SU-DHL-6 (cell line): ENCODE measurements around the gene MYL2.

ENCODE experiments used
- H2AFZ ChIP-seq: fragments of 200-600 bp; sonication (generic); 2 replicates; pipeline ENCODE4 v1.6.1; 2014; ENCODE audit warnings: low read depth, mild to moderate bottlenecking, moderate library complexity, mixed read lengths, antibody characterized with exemption, low read length; ENCODE audit not compliant: severe bottlenecking
- H3F3A ChIP-seq: fragments of 200-600 bp; shearing (Covaris generic); 2 replicates; pipeline ENCODE4 v1.6.0; 2016; ENCODE audit warnings: antibody characterized with exemption, mild to moderate bottlenecking; ENCODE audit not compliant: insufficient read depth
- H3K27ac ChIP-seq: fragments of 200-600 bp; sonication (generic); 2 replicates; pipeline ENCODE4 v1.5.1; 2016; ENCODE audit warnings: low read depth, mild to moderate bottlenecking, low read length, moderate library complexity, mixed read lengths
- H3K27me3 ChIP-seq: fragments of 200-600 bp; sonication (generic), shearing (Covaris generic); 2 replicates; pipeline ENCODE4 v1.6.0; 2014; ENCODE audit warnings: mild to moderate bottlenecking, low read length
- H3K36me3 ChIP-seq: fragments of 200-600 bp; sonication (generic); 2 replicates; pipeline ENCODE4 v1.6.1; 2014; ENCODE audit warnings: mild to moderate bottlenecking, low read length, mixed read lengths
- H3K4me2 ChIP-seq: fragments of 300-600, 200-600 bp; shearing (Covaris generic), sonication (generic); 2 replicates; pipeline ENCODE4 v1.6.0; 2014; ENCODE audit warnings: low read length, low read depth, mild to moderate bottlenecking; ENCODE audit not compliant: poor library complexity, severe bottlenecking
- H3K4me3 ChIP-seq: fragments of 200-600 bp; sonication (generic); 2 replicates; pipeline ENCODE4 v1.5.1; 2014; ENCODE audit warnings: antibody characterized with exemption, low read length, mild to moderate bottlenecking, mixed read lengths; ENCODE audit not compliant: insufficient read depth, poor library complexity, severe bottlenecking
- H3K79me2 ChIP-seq: fragments of 200-600 bp; sonication (generic); 2 replicates; pipeline ENCODE4 v1.6.1; 2014; ENCODE audit warnings: mild to moderate bottlenecking, low read length, moderate library complexity; ENCODE audit not compliant: insufficient read depth
- H3K9ac ChIP-seq: fragments of 200-600 bp; sonication (generic); 2 replicates; pipeline ENCODE4 v1.7.0; 2014; ENCODE audit warnings: mild to moderate bottlenecking, low read length
- H3K9me2 ChIP-seq: fragments of 200-600 bp; sonication (generic); replicated peaks from 2 replicates; pipeline ENCODE4 v1.6.1; 2014; ENCODE audit warnings: low read length; ENCODE audit not compliant: insufficient read depth
- H3K9me3 ChIP-seq: fragments of 200-600 bp; sonication (generic); 2 replicates; pipeline ENCODE4 v1.6.1; 2014; ENCODE audit warnings: low read length, mixed read lengths; ENCODE audit not compliant: insufficient read depth
- H4K20me1 ChIP-seq: fragments of 200-600 bp; sonication (generic); 2 replicates; pipeline ENCODE4 v1.6.1; 2014; ENCODE audit warnings: low read depth, mild to moderate bottlenecking, antibody characterized with exemption, low read length, moderate library complexity, mixed read lengths
- CTCF ChIP-seq: fragments of 200-600 bp; sonication (generic); IDR thresholded peaks from one replicate; pipeline ENCODE4 v1.5.1; 2017; ENCODE audit warnings: antibody characterized with exemption, mild to moderate bottlenecking, low read length, moderate library complexity; ENCODE audit not compliant: insufficient read depth, poor library complexity, severe bottlenecking
- EZH2phosphoT487 ChIP-seq: fragments of 200-600 bp; sonication (generic), shearing (Covaris generic); conservative IDR thresholded peaks from 2 replicates; pipeline ENCODE4 v1.6.1; 2018; ENCODE audit warnings: mild to moderate bottlenecking, antibody characterized with exemption, low read length, moderate library complexity, mixed read lengths

MYL2 gene

DNA sequence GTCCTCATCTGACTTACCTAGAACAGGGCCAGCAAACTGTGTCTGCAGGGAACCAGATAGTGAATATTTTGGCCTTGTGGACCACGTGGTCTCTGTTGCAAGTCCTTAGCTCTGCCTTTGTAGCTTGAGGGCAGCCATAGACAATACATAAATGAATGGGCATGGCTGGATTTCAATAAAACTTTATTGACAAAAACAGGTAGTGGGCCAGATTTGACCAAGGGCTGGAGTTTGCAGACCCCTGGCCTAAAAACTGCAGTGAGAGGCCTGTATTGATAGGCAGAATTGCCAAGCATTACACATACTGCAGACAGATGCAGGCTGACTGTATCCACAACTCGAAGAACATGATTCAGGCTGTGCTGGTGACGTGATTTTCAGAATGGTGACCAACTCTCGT lies 48.3 kb downstream of the MYL2 start:
- no peaks in the 10 kb centered on the region for H3K36me3 ChIP-seq
- no peaks in the 10 kb centered on the region for H3K9me2 ChIP-seq
- H3K27me3 ChIP-seq: no peaks in the 10 kb centered on the region
- no peak overlapping the region for H3K27ac ChIP-seq
- H3K9ac ChIP-seq: no peak overlapping the region
- no peaks in the 10 kb centered on the region for H3K9me3 ChIP-seq
- no peak overlapping the region for H3K4me2 ChIP-seq
- TF ChIP-seq CTCF (no peak), EZH2phosphoT487 (no peak)
- no peaks in the 10 kb centered on the region for H3F3A ChIP-seq
- no peak overlapping the region for H3K4me3 ChIP-seq
- no peak overlapping the region for H2AFZ ChIP-seq
- no peaks in the 10 kb centered on the region for H4K20me1 ChIP-seq
- no peaks in the 10 kb centered on the region for H3K79me2 ChIP-seq

GRCh38 chr12:110869803-110870202 lies 50.6 kb downstream of the MYL2 start:
- TF ChIP-seq CTCF: no peak
- TF ChIP-seq EZH2phosphoT487: no peak
- no peaks in the 10 kb centered on the region for H3K79me2 ChIP-seq

GRCh38 chr12:110869026-110869425 lies 51.4 kb downstream of the MYL2 start:
- no peak overlapping the region for H3K4me2 ChIP-seq
- H3F3A ChIP-seq: no peaks in the 10 kb centered on the region
- no peaks in the 10 kb centered on the region for H3K9me2 ChIP-seq
- no peak overlapping the region for H3K9ac ChIP-seq
- no peaks in the 10 kb centered on the region for H4K20me1 ChIP-seq
- H3K9me3 ChIP-seq: no peaks in the 10 kb centered on the region
- no peak overlapping the region for H3K4me3 ChIP-seq
- H2AFZ ChIP-seq: no peak overlapping the region
- no peaks in the 10 kb centered on the region for H3K27me3 ChIP-seq
- no peak overlapping the region for H3K27ac ChIP-seq
- TF ChIP-seq CTCF (no peak), EZH2phosphoT487 (no peak)
- no peaks in the 10 kb centered on the region for H3K79me2 ChIP-seq
- no peaks in the 10 kb centered on the region for H3K36me3 ChIP-seq

More at GRCh38 chr12:110869803-110870202, 50.6 kb downstream of the MYL2 start:
- Histone ChIP-seq H3K9ac (no peak overlapping the region), H3K27ac (no peak overlapping the region), H2AFZ (no peak overlapping the region), H3K9me3 (no peaks in the 10 kb centered on the region), H3K4me2 (no peak overlapping the region), H3K9me2 (no peaks in the 10 kb centered on the region), H3K36me3 (no peaks in the 10 kb centered on the region), H3K4me3 (no peak overlapping the region), H4K20me1 (no peaks in the 10 kb centered on the region), H3F3A (no peaks in the 10 kb centered on the region), H3K27me3 (no peaks in the 10 kb centered on the region)

- no peak overlapping the region for H3K9ac ChIP-seq
- no peaks in the 10 kb centered on the region for H3K27me3 ChIP-seq
- H3K9me3 ChIP-seq: no peaks in the 10 kb centered on the region
- no peak overlapping the region for H3K4me3 ChIP-seq
- H2AFZ ChIP-seq: no peak overlapping the region
- no peak overlapping the region for H3K27ac ChIP-seq
- no peak for TF ChIP-seq EZH2phosphoT487
- no peak for TF ChIP-seq CTCF
- H3K79me2 ChIP-seq: no peaks in the 10 kb centered on the region
- H3F3A ChIP-seq: no peaks in the 10 kb centered on the region
- H3K4me2 ChIP-seq: no peak overlapping the region
- H4K20me1 ChIP-seq: no peaks in the 10 kb centered on the region
- no peaks in the 10 kb centered on the region for H3K9me2 ChIP-seq
- H3K36me3 ChIP-seq: no peaks in the 10 kb centered on the region
Measured at GRCh38 chr12:110865521-110865920, 54.9 kb downstream of the MYL2 start.
